WTC11 (cell line): ENCODE data around the gene TRIM16. TPM values are rescaled to one million over a fixed set of nuclear protein-coding genes. Genes with fewer than 3 reads are reported as not detected.

Experiments used
- ATAC-seq: fragments of 200-7000 bp; cut with Tn5 transposase; 2 replicates; pipeline ENCODE4 v1.10.0; 2021; ENCODE audit warnings: mild to moderate bottlenecking, moderate library complexity
- CTCF ChIA-PET: fragments of 300-600 bp; sonication (Branson Sonifier 250); formaldehyde crosslinking; loops from one replicate; lab custom pipeline; 2021; ENCODE audit warnings: antibody characterized with exemption; lab: Charles Lee
- POLR2A ChIA-PET: fragments of 350-600 bp; sonication (Branson Sonifier 250); formaldehyde crosslinking; loops from one replicate; lab custom pipeline; 2021; ENCODE audit warnings: antibody characterized with exemption; lab: Charles Lee
- DNase-seq: peaks from one replicate; pipeline ENCODE4 v3.0.0; 2021; ENCODE audit warnings: low spot score
- H3K27ac Mint-ChIP-seq: 2 replicates; pipeline ENCODE4 v1.8.0; 2021; ENCODE audit warnings: mixed read lengths
- H3K27me3 Mint-ChIP-seq: 2 replicates; pipeline ENCODE4 v1.8.0; 2021; ENCODE audit warnings: low read depth, mild to moderate bottlenecking, moderate library complexity, mixed read lengths
- H3K36me3 Mint-ChIP-seq: 2 replicates; pipeline ENCODE4 v1.8.0; 2021; ENCODE audit warnings: mixed read lengths
- H3K4me1 Mint-ChIP-seq: 2 replicates; pipeline ENCODE4 v1.8.0; 2022; ENCODE audit warnings: mixed read lengths
- H3K4me3 Mint-ChIP-seq: 2 replicates; pipeline ENCODE4 v1.8.0; 2021; ENCODE audit warnings: mild to moderate bottlenecking, moderate library complexity, mixed read lengths
- H3K9me3 Mint-ChIP-seq: 2 replicates; pipeline ENCODE4 v1.8.0; 2021; ENCODE audit warnings: mixed read lengths
- ATF1 ChIP-seq: sonication (generic); formaldehyde crosslinking; IDR thresholded peaks from 2 replicates; pipeline ENCODE4 v1.8.1; 2023; ENCODE audit warnings: mild to moderate bottlenecking, moderate library complexity, missing genetic modification reagents
- CREB1 ChIP-seq: sonication (generic); formaldehyde crosslinking; IDR thresholded peaks from 2 replicates; pipeline ENCODE4 v1.8.0; 2023; ENCODE audit warnings: mild to moderate bottlenecking, missing genetic modification reagents
- EMX1 ChIP-seq: fragments of 250-450 bp; sonication (Bioruptor Pico); IDR thresholded peaks from 2 replicates; pipeline ENCODE4 v1.8.0; 2021; ENCODE audit warnings: mild to moderate bottlenecking
- FOXK1 ChIP-seq: sonication (generic); formaldehyde crosslinking; IDR thresholded peaks from 2 replicates; pipeline ENCODE4 v1.8.0; 2022; ENCODE audit warnings: mild to moderate bottlenecking, moderate library complexity, missing genetic modification reagents
- GABPB1 ChIP-seq: sonication (generic); formaldehyde crosslinking; IDR thresholded peaks from 2 replicates; pipeline ENCODE4 v1.8.1; 2023; ENCODE audit warnings: mild to moderate bottlenecking, missing genetic modification reagents
- KAT7 ChIP-seq: sonication (generic); formaldehyde crosslinking; IDR thresholded peaks from 2 replicates; pipeline ENCODE4 v1.8.1; 2023; ENCODE audit warnings: missing genetic modification reagents, mild to moderate bottlenecking, borderline replicate concordance
- MXD4 ChIP-seq: fragments of 250-450 bp; sonication (Bioruptor Pico); IDR thresholded peaks from 2 replicates; pipeline ENCODE4 v1.8.0; 2021; ENCODE audit warnings: mild to moderate bottlenecking, moderate library complexity, borderline replicate concordance
- MYBL2 ChIP-seq: sonication (generic); formaldehyde crosslinking; IDR thresholded peaks from 2 replicates; pipeline ENCODE4 v1.8.1; 2023; ENCODE audit warnings: mild to moderate bottlenecking, moderate library complexity, missing genetic modification reagents
- SMAD3 ChIP-seq: sonication (generic); formaldehyde crosslinking; IDR thresholded peaks from 2 replicates; pipeline ENCODE4 v1.8.0; 2022; ENCODE audit warnings: missing genetic modification reagents, mild to moderate bottlenecking, borderline replicate concordance
- TCF7 ChIP-seq: sonication (generic); formaldehyde crosslinking; IDR thresholded peaks from 2 replicates; pipeline ENCODE4 v1.8.0; 2022; ENCODE audit warnings: mild to moderate bottlenecking, low read depth, missing genetic modification reagents, moderate library complexity
- total RNA-seq: library from RNA; stranded (reverse); gene quantifications from 3 replicates; pipeline ENCODE4 v1.2.3, GENCODE V29; 2021
- TF ChIP-seq, protein P1 (sequence below): sonication (generic); formaldehyde crosslinking; IDR thresholded peaks from 2 replicates; pipeline ENCODE4 v1.8.0; 2022; ENCODE audit warnings: missing genetic modification reagents
- TF ChIP-seq, protein P2 (sequence below): sonication (generic); formaldehyde crosslinking; conservative IDR thresholded peaks from 2 replicates; pipeline ENCODE4 v1.8.1; 2022; ENCODE audit warnings: mild to moderate bottlenecking, missing genetic modification reagents
- TF ChIP-seq, protein P3 (sequence below): fragments of 250-450 bp; sonication (Bioruptor Pico); IDR thresholded peaks from 2 replicates; pipeline ENCODE4 v1.9.0; 2021; ENCODE audit warnings: mild to moderate bottlenecking
- TF ChIP-seq, protein P4 (sequence below): fragments of 250-450 bp; sonication (Bioruptor Pico); IDR thresholded peaks from 2 replicates; pipeline ENCODE4 v2.1.2; 2022; ENCODE audit warnings: mild to moderate bottlenecking, moderate library complexity
- TF ChIP-seq, protein P5 (sequence below): sonication (generic); formaldehyde crosslinking; IDR thresholded peaks from 2 replicates; pipeline ENCODE4 v1.8.1; 2023; ENCODE audit warnings: mild to moderate bottlenecking, missing genetic modification reagents
- TF ChIP-seq, protein P6 (sequence below): sonication (generic); formaldehyde crosslinking; IDR thresholded peaks from 2 replicates; pipeline ENCODE4 v1.8.1; 2022; ENCODE audit warnings: missing genetic modification reagents, borderline replicate concordance
- TF ChIP-seq, protein P7 (sequence below): fragments of 250-450 bp; sonication (Bioruptor Pico); IDR thresholded peaks from 2 replicates; pipeline ENCODE4 v1.9.0; 2021; ENCODE audit warnings: mild to moderate bottlenecking, borderline replicate concordance

Gene TRIM16
- total RNA-seq, 1 experiment from 2014 or later: 20.6 TPM

DNA sequence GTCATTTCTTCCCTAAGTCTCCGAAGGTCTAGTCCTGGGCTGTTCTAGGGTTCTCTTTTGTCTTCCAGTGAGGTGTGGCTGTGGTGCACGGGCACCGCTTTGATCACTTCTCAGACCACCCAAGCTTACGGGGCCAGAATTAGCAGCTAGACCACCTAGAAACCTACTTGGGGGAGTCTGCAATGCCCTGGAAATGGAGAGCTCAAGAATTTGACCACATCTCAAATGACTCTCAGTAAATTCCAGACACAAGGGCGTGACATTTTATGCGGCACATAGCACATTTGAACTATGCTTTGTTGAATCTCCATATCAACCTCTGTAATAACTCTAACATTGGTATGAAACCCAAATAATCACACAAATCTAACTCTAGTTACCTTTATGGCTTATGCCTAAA, 24.9 kb downstream of the TRIM16 start:
- ATAC-seq (no peak), DNase-seq (no peak)
- Mint-ChIP-seq H3K27ac (no peak overlapping the region), H3K4me1 (peaks cover 22% of the 10 kb centered on the region), H3K27me3 (no peaks in the 10 kb centered on the region), H3K4me3 (no peak overlapping the region), H3K36me3 (peaks cover 30% of the 10 kb centered on the region), H3K9me3 (no peaks in the 10 kb centered on the region)
- TF ChIP-seq, protein P1, sequence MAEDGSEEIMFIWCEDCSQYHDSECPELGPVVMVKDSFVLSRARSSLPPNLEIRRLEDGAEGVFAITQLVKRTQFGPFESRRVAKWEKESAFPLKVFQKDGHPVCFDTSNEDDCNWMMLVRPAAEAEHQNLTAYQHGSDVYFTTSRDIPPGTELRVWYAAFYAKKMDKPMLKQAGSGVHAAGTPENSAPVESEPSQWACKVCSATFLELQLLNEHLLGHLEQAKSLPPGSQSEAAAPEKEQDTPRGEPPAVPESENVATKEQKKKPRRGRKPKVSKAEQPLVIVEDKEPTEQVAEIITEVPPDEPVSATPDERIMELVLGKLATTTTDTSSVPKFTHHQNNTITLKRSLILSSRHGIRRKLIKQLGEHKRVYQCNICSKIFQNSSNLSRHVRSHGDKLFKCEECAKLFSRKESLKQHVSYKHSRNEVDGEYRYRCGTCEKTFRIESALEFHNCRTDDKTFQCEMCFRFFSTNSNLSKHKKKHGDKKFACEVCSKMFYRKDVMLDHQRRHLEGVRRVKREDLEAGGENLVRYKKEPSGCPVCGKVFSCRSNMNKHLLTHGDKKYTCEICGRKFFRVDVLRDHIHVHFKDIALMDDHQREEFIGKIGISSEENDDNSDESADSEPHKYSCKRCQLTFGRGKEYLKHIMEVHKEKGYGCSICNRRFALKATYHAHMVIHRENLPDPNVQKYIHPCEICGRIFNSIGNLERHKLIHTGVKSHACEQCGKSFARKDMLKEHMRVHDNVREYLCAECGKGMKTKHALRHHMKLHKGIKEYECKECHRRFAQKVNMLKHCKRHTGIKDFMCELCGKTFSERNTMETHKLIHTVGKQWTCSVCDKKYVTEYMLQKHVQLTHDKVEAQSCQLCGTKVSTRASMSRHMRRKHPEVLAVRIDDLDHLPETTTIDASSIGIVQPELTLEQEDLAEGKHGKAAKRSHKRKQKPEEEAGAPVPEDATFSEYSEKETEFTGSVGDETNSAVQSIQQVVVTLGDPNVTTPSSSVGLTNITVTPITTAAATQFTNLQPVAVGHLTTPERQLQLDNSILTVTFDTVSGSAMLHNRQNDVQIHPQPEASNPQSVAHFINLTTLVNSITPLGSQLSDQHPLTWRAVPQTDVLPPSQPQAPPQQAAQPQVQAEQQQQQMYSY: no peak
- TF ChIP-seq, protein P2, sequence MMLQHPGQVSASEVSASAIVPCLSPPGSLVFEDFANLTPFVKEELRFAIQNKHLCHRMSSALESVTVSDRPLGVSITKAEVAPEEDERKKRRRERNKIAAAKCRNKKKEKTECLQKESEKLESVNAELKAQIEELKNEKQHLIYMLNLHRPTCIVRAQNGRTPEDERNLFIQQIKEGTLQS: no peak
- TF ChIP-seq, protein P3, sequence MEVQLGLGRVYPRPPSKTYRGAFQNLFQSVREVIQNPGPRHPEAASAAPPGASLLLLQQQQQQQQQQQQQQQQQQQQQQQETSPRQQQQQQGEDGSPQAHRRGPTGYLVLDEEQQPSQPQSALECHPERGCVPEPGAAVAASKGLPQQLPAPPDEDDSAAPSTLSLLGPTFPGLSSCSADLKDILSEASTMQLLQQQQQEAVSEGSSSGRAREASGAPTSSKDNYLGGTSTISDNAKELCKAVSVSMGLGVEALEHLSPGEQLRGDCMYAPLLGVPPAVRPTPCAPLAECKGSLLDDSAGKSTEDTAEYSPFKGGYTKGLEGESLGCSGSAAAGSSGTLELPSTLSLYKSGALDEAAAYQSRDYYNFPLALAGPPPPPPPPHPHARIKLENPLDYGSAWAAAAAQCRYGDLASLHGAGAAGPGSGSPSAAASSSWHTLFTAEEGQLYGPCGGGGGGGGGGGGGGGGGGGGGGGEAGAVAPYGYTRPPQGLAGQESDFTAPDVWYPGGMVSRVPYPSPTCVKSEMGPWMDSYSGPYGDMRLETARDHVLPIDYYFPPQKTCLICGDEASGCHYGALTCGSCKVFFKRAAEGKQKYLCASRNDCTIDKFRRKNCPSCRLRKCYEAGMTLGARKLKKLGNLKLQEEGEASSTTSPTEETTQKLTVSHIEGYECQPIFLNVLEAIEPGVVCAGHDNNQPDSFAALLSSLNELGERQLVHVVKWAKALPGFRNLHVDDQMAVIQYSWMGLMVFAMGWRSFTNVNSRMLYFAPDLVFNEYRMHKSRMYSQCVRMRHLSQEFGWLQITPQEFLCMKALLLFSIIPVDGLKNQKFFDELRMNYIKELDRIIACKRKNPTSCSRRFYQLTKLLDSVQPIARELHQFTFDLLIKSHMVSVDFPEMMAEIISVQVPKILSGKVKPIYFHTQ (CRISPR knock-in tag): no peak
- no peak for TF ChIP-seq MXD4 (CRISPR knock-in tag)
- TF ChIP-seq KAT7 (CRISPR knock-in tag): no peak
- no peak for TF ChIP-seq EMX1 (CRISPR knock-in tag)
- TF ChIP-seq, protein P4, sequence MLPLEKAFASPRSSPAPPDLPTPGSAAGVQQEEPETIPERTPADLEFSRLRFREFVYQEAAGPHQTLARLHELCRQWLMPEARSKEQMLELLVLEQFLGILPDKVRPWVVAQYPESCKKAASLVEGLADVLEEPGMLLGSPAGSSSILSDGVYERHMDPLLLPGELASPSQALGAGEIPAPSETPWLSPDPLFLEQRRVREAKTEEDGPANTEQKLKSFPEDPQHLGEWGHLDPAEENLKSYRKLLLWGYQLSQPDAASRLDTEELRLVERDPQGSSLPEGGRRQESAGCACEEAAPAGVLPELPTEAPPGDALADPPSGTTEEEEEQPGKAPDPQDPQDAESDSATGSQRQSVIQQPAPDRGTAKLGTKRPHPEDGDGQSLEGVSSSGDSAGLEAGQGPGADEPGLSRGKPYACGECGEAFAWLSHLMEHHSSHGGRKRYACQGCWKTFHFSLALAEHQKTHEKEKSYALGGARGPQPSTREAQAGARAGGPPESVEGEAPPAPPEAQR (CRISPR knock-in tag): no peak
- TF ChIP-seq ATF1 (CRISPR knock-in tag): no peak
- TF ChIP-seq MYBL2 (CRISPR knock-in tag): no peak
- TF ChIP-seq FOXK1: no peak
- no peak for TF ChIP-seq TCF7 (CRISPR knock-in tag)
- CTCF ChIA-PET: no interaction called here
- POLR2A ChIA-PET: no interaction called here

DNA sequence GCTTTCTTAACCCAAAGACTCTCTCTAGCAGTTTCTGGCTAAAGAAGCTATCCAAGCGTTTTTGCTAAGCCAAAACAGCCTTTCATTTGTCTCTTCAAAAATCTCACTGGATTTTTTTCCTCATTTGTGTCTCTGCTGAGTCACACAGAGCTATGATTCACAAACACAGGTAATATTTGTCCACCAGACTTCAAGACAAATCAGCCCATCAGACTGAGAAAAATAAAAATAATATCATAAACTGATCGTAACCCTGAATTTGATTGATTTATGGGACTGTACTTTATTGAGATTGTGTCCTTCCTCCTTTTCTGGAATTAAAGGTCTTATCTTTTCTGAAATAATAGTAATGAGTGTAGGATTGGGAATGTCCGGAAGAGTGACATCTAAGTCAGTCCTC, 25.8 kb downstream of the TRIM16 start:
- Mint-ChIP-seq H3K4me3 (no peak overlapping the region), H3K27ac (no peak overlapping the region), H3K27me3 (no peaks in the 10 kb centered on the region), H3K9me3 (no peaks in the 10 kb centered on the region), H3K36me3 (peaks cover 26% of the 10 kb centered on the region), H3K4me1 (peaks cover 28% of the 10 kb centered on the region)
- ATAC-seq: no peak
- DNase-seq: no peak
- CTCF ChIA-PET: no interaction called here
- TF ChIP-seq CREB1 (CRISPR knock-in tag): no peak
- TF ChIP-seq SMAD3 (CRISPR knock-in tag): no peak
- TF ChIP-seq EMX1 (CRISPR knock-in tag): no peak
- POLR2A ChIA-PET: no interaction called here

DNA sequence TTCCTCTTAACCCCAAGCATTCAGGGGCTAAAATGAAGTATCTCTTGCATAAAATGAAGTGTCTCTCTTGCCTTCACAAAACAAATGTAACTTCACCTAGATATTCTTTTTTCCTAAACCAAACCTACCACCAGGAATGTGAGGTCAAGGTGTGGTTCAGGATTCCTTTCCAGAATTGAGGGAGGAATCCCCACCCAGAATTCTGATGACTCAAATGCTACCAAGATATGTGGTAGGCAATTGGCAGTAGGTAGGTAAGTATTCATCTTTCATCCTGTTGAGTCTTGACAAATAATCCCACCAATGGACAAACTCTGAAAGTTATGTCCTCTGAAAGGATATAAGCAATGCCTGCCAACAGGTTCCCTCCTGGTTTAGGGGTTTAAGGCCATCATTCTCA, 26.2 kb downstream of the TRIM16 start:
- ChIA-PET CTCF (no interaction called here), POLR2A (no interaction called here)
- peaks cover 22% of the 10 kb centered on the region for H3K36me3 Mint-ChIP-seq
- H3K27me3 Mint-ChIP-seq: no peaks in the 10 kb centered on the region
- DNase-seq (no peak), ATAC-seq (no peak)
- H3K4me1 Mint-ChIP-seq: peaks cover 31% of the 10 kb centered on the region
- H3K9me3 Mint-ChIP-seq: no peaks in the 10 kb centered on the region
- H3K4me3 Mint-ChIP-seq: no peak overlapping the region
- H3K27ac Mint-ChIP-seq: no peak overlapping the region
- TF ChIP-seq, protein P5, sequence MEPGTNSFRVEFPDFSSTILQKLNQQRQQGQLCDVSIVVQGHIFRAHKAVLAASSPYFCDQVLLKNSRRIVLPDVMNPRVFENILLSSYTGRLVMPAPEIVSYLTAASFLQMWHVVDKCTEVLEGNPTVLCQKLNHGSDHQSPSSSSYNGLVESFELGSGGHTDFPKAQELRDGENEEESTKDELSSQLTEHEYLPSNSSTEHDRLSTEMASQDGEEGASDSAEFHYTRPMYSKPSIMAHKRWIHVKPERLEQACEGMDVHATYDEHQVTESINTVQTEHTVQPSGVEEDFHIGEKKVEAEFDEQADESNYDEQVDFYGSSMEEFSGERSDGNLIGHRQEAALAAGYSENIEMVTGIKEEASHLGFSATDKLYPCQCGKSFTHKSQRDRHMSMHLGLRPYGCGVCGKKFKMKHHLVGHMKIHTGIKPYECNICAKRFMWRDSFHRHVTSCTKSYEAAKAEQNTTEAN: no peak
- TF ChIP-seq MXD4 (CRISPR knock-in tag) (no peak), GABPB1 (no peak)
- TF ChIP-seq, protein P6, sequence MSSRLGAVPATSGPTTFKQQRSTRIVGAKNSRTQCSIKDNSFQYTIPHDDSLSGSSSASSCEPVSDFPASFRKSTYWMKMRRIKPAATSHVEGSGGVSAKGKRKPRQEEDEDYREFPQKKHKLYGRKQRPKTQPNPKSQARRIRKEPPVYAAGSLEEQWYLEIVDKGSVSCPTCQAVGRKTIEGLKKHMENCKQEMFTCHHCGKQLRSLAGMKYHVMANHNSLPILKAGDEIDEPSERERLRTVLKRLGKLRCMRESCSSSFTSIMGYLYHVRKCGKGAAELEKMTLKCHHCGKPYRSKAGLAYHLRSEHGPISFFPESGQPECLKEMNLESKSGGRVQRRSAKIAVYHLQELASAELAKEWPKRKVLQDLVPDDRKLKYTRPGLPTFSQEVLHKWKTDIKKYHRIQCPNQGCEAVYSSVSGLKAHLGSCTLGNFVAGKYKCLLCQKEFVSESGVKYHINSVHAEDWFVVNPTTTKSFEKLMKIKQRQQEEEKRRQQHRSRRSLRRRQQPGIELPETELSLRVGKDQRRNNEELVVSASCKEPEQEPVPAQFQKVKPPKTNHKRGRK (CRISPR knock-in tag): no peak
- TF ChIP-seq, protein P7, sequence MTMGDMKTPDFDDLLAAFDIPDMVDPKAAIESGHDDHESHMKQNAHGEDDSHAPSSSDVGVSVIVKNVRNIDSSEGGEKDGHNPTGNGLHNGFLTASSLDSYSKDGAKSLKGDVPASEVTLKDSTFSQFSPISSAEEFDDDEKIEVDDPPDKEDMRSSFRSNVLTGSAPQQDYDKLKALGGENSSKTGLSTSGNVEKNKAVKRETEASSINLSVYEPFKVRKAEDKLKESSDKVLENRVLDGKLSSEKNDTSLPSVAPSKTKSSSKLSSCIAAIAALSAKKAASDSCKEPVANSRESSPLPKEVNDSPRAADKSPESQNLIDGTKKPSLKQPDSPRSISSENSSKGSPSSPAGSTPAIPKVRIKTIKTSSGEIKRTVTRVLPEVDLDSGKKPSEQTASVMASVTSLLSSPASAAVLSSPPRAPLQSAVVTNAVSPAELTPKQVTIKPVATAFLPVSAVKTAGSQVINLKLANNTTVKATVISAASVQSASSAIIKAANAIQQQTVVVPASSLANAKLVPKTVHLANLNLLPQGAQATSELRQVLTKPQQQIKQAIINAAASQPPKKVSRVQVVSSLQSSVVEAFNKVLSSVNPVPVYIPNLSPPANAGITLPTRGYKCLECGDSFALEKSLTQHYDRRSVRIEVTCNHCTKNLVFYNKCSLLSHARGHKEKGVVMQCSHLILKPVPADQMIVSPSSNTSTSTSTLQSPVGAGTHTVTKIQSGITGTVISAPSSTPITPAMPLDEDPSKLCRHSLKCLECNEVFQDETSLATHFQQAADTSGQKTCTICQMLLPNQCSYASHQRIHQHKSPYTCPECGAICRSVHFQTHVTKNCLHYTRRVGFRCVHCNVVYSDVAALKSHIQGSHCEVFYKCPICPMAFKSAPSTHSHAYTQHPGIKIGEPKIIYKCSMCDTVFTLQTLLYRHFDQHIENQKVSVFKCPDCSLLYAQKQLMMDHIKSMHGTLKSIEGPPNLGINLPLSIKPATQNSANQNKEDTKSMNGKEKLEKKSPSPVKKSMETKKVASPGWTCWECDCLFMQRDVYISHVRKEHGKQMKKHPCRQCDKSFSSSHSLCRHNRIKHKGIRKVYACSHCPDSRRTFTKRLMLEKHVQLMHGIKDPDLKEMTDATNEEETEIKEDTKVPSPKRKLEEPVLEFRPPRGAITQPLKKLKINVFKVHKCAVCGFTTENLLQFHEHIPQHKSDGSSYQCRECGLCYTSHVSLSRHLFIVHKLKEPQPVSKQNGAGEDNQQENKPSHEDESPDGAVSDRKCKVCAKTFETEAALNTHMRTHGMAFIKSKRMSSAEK (CRISPR knock-in tag): no peak
